Peyer's patch (tissue), 4 donors: ENCODE measurements around the gene BARX1. TPM values are rescaled to one million over a fixed set of nuclear protein-coding genes. Genes with fewer than 3 reads are reported as not detected.
A peak's percentile ranks its signal among the peaks of the same experiment; 100 is the strongest.

Experiments used
- DNase-seq, 3 donors: peaks; one replicate each; pipeline ENCODE4 v3.0.0-alpha.2; 2017 to 2019
- H3K27ac ChIP-seq, 4 donors: fragments of 200-600 bp; sonication (generic); one replicate each; pipeline ENCODE4 v1.5.1; 2016 to 2019
- H3K27me3 ChIP-seq, 2 donors: fragments of 200-600 bp; sonication (generic); one replicate each; pipeline ENCODE4 v1.5.1; 2019
- H3K36me3 ChIP-seq, 3 donors: fragments of 200-600 bp; sonication (generic); one replicate each; pipeline ENCODE4 v1.5.1; 2016 to 2019
- H3K4me1 ChIP-seq, 4 donors: fragments of 200-600 bp; sonication (generic); one replicate each; pipeline ENCODE4 v1.5.1; 2016 to 2019
- H3K4me3 ChIP-seq, 4 donors: fragments of 200-600 bp; sonication (generic); 1 replicate in 3 of 4; 2 replicates in 1 of 4; pipeline ENCODE4 v1.5.1; 2016 to 2019; ENCODE audit warnings: mild to moderate bottlenecking in 1 of 4
- H3K9me3 ChIP-seq, 4 donors: fragments of 200-600 bp; sonication (generic); one replicate each; pipeline ENCODE4 v1.5.1; 2016 to 2019; ENCODE audit warnings: mild to moderate bottlenecking in 1 of 4
- POLR2A ChIP-seq, 2 donors: fragments of 450-650 bp; IDR thresholded peaks; one replicate each; pipeline ENCODE4 v1.5.1; 2017; ENCODE audit warnings: antibody characterized with exemption in 2 of 2, mild to moderate bottlenecking in 2 of 2, moderate library complexity in 2 of 2
- total RNA-seq, 4 donors: library from RNA; depleted of rRNA; stranded (reverse); fragments of >200 nt; gene quantifications; one replicate each; pipeline ENCODE4 v1.1.0, GENCODE V29; 2016
- TF ChIP-seq, protein P1 (sequence below), 6 experiments: fragments of 450-650 bp in 4 of 6; fragments of 200-600 bp in 2 of 6; sonication (generic) in 1 of 6; IDR thresholded peaks; one replicate each; pipeline ENCODE4 v1.5.1; 2017 to 2019; ENCODE audit warnings: antibody characterized with exemption in 6 of 6, mild to moderate bottlenecking in 3 of 6, moderate library complexity in 1 of 6

BARX1 gene
- total RNA-seq, 4 donors from 2014 or later, result not detected

DNA sequence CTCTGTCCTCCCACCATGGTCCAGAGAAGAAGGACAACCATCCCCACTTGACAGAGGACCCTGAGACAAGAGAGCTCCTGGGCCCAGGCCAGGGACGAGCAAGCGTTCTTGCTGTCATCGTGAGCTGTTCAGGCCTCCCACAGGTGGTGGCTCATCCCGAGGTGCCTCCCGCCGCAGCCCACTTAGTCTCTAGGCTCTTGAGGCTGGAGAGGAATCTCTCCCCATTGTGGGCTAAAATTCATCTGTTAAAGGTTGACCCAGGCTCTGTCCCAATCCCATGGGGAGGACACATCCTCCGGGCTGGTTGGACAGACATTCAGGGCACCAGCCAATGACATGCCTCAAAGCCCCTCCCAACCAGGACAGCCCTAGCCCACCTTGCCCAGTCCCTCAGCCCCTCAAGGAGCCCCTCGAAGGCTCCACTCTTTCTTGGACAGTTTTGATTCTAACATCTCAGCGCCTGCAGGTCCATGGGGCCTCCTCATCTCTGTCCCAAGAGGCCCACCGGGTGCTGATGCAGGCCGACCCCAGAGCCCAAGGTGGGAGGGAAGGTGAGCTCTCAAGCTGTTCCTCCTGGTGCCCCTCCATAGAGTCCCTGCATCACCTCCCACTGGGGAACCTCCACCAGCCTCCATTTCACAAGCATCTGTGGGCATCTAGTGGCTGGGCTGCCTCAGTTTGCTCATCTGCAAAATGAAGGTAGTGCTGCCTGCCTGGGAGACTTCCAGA is 52.9 kb downstream of the BARX1 start:
- peak in 2 of 3 donors; percentile 29 to 33 for DNase-seq
- no peaks in the 10 kb centered on the region for H3K36me3 ChIP-seq
- no peak overlapping the region for H3K27ac ChIP-seq
- TF ChIP-seq, protein P1, sequence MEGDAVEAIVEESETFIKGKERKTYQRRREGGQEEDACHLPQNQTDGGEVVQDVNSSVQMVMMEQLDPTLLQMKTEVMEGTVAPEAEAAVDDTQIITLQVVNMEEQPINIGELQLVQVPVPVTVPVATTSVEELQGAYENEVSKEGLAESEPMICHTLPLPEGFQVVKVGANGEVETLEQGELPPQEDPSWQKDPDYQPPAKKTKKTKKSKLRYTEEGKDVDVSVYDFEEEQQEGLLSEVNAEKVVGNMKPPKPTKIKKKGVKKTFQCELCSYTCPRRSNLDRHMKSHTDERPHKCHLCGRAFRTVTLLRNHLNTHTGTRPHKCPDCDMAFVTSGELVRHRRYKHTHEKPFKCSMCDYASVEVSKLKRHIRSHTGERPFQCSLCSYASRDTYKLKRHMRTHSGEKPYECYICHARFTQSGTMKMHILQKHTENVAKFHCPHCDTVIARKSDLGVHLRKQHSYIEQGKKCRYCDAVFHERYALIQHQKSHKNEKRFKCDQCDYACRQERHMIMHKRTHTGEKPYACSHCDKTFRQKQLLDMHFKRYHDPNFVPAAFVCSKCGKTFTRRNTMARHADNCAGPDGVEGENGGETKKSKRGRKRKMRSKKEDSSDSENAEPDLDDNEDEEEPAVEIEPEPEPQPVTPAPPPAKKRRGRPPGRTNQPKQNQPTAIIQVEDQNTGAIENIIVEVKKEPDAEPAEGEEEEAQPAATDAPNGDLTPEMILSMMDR (IDR thresholded peaks at IDR 0.05), result no peak
- no peak for TF ChIP-seq POLR2A (IDR thresholded peaks at IDR 0.05)
- H3K27me3 ChIP-seq, result no peaks in the 10 kb centered on the region
- H3K4me3 ChIP-seq, result no peak overlapping the region
- no peaks in the 10 kb centered on the region for H3K4me1 ChIP-seq
- no peaks in the 10 kb centered on the region for H3K9me3 ChIP-seq

Other genes with a start within 250 kb of the BARX1 start
- 10 to 100 TPM in 2 of 4 donors, 1 to 10 TPM in 2; 7.2 to 15.7 (median 9.4) TPM for gene PTPDC1, start 129.1 kb upstream of the BARX1 start, total RNA-seq